H7 (cell line): ENCODE results near the gene ACTL7A. TPM values are rescaled to one million over a fixed set of nuclear protein-coding genes. Genes with fewer than 3 reads are reported as not detected.

Experiments
- DNase-seq: peaks from one replicate; pipeline ENCODE4 v3.0.0; 2012
- H3K27me3 ChIP-seq: 2 replicates; pipeline ENCODE4 v1.6.0; 2011; ENCODE audit warnings: mild to moderate bottlenecking, low read length; ENCODE audit not compliant: control insufficient read depth, insufficient read depth
- H3K36me3 ChIP-seq: replicated peaks from 2 replicates; pipeline ENCODE4 v1.5.1; 2011; ENCODE audit warnings: low read length; ENCODE audit not compliant: control insufficient read depth, insufficient read depth
- H3K4me3 ChIP-seq: 2 replicates; pipeline ENCODE4 v1.5.1; 2011; ENCODE audit warnings: low read depth, mild to moderate bottlenecking, control low read depth, low read length, moderate library complexity; ENCODE audit not compliant: insufficient read depth
- total RNA-seq: library from RNA; depleted of rRNA; stranded (reverse); fragments of >200 nt; shearing (Covaris generic); gene quantifications from 2 replicates; pipeline ENCODE4 v1.2.3, GENCODE V29; 2014; rRNA removed

ACTL7A gene, protein sequence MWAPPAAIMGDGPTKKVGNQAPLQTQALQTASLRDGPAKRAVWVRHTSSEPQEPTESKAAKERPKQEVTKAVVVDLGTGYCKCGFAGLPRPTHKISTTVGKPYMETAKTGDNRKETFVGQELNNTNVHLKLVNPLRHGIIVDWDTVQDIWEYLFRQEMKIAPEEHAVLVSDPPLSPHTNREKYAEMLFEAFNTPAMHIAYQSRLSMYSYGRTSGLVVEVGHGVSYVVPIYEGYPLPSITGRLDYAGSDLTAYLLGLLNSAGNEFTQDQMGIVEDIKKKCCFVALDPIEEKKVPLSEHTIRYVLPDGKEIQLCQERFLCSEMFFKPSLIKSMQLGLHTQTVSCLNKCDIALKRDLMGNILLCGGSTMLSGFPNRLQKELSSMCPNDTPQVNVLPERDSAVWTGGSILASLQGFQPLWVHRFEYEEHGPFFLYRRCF
- not detected in 2 replicates for total RNA-seq

DNA sequence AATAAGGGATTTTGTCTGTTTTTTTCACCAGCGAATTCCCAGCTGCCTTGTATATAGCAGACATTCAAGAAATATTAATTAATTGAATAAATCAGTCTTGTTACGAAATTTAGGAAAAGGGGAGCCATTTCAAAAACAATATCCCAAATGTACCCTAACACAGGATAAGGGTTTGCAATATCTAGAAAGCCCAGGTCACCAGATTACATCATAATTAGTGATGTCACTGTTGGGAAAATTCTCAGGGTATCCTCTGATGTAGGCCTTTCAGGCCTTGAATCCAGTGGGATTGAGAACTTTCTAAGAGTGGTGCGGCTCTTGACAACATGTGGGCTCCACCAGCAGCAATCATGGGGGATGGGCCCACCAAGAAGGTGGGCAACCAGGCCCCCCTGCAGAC is at the start of gene ACTL7A:
Gene ACTL7A, plus strand, starts transcription at position 270 of the 400 bp plus-strand sequence. Its CDS starts 57 bp downstream, at position 327.
- no peak for DNase-seq
- Histone ChIP-seq H3K27me3 (no peaks in the 10 kb centered on the region), H3K36me3 (no peaks in the 10 kb centered on the region)

DNA sequence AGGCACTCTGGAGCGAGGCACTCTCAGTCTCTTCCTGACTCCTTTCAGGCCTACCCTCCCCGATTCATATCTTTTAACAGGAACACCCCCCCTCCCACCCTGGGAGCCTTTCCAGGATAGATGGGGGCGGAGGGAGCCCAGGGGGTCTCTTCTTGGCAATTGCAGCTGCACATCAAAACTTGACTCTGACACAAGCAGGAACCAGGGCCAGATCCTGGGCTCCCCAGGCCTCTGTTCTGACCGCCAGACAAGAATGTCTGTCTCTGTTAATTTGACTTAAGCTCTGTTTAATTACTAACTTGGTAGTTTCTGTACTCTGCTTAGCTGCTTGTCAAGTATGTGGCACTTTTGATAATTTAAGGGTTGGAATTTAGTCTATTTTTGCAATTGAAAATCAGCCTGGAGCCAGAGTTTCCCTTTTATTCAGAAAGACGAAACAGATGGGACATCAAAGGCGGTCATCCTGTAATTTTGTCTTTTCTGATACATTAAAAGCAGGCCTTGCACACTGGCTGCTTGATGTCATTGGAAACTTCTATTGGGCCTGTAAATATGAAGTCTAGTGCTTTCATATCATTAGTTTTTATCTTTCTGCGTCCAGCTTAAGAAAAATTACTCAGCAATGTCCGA is 49.6 kb upstream of the ACTL7A start:
- no peaks in the 10 kb centered on the region for H3K36me3 ChIP-seq
- no peak overlapping the region for H3K4me3 ChIP-seq
- no peak for DNase-seq
- no peaks in the 10 kb centered on the region for H3K27me3 ChIP-seq

More for the DNA sequence above, at the start of gene ACTL7A:
- no peak within 1 kb of the TSS for H3K4me3 ChIP-seq

DNA sequence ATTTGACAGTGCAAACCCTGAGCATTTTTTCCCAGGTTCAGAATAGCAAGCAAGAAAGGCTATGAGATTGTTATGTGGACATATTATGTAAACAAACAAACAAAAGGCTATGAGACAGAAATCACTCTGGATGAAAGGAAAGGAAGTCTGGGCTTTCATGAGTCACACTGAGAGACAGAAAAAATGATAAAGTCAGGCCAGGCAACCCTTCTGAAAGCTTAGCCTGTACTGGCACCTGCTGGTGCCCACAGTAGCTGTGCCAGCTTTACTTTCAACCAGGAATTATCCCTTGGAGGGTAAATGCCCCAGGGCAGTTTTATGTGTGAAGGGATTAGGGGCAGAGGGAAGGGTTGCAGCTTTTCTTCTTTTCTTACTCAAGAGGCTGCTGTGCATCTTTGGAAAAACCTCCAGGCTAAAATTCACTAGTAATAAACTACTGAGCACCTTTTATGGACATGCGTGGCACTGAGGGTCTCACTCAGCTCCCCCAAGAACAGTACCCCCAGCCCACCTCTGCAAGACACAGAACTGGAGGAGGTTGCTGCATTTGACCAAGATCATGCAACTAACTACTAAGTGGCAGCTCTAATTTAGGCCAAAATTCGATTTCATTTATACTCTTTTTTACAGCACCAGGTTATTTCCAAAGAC is 48.0 kb upstream of the ACTL7A start:
- Histone ChIP-seq H3K4me3 (no peak overlapping the region), H3K36me3 (no peaks in the 10 kb centered on the region), H3K27me3 (no peaks in the 10 kb centered on the region)
- DNase-seq, result peak; percentile 9

DNA sequence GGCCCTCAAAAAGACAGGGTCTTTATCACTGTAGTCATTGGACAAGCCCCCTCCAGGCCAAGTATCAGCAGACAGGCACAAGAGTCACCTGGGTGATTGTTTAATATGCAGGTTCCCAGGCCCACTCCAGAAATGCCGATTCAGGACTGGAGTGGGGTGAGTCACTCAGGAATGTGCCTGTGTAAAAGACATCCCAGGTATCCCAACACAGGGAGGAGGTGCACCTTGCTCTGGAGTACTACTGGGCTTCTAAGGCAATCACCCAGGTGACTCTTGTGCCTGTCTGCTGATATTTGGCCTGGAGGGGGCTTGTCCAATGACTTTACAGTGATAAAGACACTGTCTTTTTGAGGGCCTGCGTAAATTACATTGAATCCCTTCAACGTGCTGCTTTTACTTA is 46.9 kb upstream of the ACTL7A start:
- DNase-seq, result peak; percentile 15
- Histone ChIP-seq H3K27me3 (no peaks in the 10 kb centered on the region), H3K4me3 (no peak overlapping the region), H3K36me3 (no peaks in the 10 kb centered on the region)

DNA sequence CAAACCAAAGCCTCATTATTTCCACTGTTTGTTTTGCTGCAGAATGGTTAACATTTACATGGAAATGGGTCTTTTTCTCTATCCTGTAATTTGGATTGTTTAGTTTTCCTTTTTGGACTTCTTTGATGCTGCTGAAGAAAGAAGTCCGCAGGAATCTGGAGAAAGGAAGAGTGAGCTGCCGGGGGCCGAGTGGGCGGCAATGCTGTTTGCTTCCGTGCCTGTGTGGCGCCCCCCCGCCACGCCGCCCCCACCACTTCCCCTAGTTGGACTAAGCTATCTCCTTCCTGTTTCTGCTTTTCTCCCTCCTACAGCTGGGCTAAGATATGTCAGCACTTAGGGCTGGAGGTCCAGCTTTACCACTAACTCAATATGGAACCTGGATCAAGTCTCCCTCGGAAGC is 46.0 kb upstream of the ACTL7A start:
- Histone ChIP-seq H3K4me3 (no peak overlapping the region), H3K27me3 (no peaks in the 10 kb centered on the region), H3K36me3 (no peaks in the 10 kb centered on the region)
- DNase-seq, result peak; percentile 22

DNA sequence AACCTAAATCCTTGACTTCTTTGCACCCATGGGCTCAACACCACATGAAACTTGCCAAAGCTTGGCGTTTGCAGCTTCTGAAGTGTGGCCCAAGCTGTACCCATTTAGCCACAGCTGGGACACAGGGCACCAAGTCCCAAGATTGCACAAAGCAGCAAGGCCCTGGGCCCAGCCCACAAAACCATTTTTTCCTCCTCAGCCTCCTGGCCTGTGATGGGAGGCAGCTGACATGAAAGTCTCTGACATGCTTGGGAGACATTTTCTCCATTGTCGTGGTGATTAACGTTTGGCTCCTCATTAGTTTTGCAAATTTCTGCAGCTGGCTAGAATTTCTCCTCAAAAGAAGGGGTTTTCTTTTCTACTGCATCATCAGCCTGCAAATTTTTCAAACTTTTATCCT is 38.2 kb upstream of the ACTL7A start:
- no peak overlapping the region for H3K4me3 ChIP-seq
- H3K36me3 ChIP-seq, result no peaks in the 10 kb centered on the region
- no peaks in the 10 kb centered on the region for H3K27me3 ChIP-seq
- DNase-seq, result no peak

DNA sequence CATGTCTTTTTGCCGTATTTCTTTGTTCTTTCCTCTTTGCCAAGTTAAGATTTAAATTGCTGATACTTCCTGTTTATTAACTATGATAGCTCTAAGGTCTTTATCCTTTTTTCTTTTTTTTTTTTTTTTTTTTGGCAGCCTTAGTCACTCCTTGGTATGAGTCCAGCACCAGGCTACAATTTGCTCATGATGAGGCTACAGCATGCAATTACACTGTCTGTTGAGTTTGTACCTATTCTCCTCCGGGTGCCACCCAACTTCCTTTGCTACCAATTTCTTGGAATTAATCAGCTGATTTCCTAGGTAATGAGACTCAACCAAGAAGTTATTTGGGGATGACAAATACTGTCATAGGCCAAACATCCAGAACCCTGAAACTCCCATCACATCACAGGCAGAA is 31.8 kb upstream of the ACTL7A start:
- no peaks in the 10 kb centered on the region for H3K27me3 ChIP-seq
- no peaks in the 10 kb centered on the region for H3K36me3 ChIP-seq
- no peak for DNase-seq
- H3K4me3 ChIP-seq, result no peak overlapping the region

DNA sequence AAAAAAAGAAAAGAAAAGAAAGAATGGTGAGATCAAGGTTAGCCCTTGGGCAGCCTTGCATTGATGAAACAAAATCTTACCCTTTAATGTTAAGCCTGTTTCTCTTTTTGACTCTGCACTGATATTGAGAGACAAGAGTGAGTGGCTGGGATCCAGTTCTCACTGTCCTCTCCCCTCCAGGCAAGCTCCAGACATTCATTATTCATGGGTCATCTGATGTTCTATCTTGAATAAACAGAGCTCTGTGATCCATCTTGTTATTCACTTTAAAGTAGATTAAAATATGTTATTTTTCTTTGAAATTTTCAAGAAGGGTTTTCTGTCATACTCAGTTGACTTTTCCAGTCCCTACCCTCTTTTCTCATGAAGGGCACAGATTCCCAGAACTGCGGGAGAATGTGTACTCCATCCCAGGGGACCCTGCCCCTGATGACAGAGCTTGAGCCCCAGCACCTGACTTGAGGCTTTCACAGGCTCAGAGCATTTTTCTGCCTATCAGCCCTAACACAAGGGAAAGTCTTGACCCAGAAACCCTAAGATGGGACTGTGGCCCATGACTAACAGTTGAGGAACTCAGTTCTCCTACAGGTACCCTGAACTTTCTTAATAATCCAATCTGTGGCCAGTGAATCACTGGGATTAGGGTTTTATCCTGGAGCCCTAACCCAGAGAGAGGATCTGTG is 30.4 kb upstream of the ACTL7A start:
- Histone ChIP-seq H3K4me3 (no peak overlapping the region), H3K36me3 (no peaks in the 10 kb centered on the region), H3K27me3 (no peaks in the 10 kb centered on the region)
- no peak for DNase-seq

DNA sequence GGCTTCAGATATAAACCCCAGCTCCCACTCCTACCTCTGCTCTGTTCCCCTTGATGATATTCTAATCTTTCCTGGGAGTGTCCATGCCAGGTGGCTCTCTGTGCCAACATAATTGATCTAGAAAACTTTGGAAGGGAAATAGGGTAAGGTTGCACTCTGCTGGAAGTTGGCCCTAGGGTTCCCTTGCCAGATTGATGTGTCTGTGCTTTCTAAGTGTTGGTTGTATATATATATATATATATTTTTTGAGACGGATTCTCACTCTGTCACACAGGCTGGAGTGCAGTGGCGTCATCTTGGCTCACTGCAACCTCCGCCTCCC is 29.9 kb upstream of the ACTL7A start:
- H3K4me3 ChIP-seq, result no peak overlapping the region
- no peaks in the 10 kb centered on the region for H3K36me3 ChIP-seq
- no peaks in the 10 kb centered on the region for H3K27me3 ChIP-seq
- no peak for DNase-seq

DNA sequence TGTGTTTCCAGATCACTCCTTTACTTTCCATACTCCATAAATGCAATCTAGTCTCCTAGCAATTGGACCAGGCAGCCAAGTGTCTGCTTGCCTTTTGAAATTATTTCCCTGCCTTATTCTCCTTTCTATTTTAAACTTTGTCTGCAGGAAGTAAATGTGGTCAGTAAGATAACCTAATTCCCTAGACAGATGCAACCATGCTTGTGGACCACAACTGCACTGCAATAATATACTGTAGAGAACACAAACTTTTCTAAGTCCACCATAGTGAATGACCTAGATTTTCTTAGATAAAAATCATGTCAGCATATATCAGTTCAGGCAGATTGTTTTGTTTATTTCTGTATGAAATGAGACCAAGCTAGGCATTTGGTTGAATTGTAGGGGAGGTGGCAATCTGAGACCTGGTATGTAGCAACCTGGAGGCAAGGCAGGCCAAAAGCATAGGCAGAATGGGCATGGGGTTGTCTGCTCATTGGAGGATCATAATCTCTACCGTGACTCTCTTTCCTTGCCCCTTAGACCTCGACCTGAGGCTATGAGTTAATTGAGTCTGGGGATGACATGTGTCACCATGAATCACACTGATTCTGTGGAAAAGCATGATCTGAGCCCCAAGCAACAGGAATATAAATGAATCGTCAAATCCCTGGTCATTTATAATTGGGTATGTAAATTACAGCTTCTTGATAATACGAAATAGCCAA is 27.0 kb upstream of the ACTL7A start:
- Histone ChIP-seq H3K27me3 (no peaks in the 10 kb centered on the region), H3K4me3 (no peak overlapping the region), H3K36me3 (no peaks in the 10 kb centered on the region)
- DNase-seq, result no peak

DNA sequence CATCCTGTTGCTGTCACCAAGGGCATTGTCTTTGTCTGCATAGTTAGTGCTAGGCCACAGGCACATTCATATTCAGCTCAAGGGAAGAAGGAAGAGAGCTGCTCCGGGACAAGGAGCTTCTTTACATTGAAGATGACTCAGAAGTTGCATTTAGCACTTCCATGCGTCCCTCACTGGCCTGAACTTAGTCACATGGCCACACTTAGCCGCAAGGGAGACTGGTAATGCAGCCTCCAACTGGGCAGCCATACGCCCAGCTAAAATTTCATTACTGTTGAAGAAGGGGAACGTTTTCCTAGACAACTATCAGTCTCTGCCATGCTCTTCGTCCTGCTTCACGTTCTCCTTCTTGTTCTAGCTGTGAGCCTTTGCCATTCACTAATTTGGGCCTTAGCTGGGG is 26.2 kb upstream of the ACTL7A start:
- no peak for DNase-seq
- no peak overlapping the region for H3K4me3 ChIP-seq
- no peaks in the 10 kb centered on the region for H3K27me3 ChIP-seq
- no peaks in the 10 kb centered on the region for H3K36me3 ChIP-seq

DNA sequence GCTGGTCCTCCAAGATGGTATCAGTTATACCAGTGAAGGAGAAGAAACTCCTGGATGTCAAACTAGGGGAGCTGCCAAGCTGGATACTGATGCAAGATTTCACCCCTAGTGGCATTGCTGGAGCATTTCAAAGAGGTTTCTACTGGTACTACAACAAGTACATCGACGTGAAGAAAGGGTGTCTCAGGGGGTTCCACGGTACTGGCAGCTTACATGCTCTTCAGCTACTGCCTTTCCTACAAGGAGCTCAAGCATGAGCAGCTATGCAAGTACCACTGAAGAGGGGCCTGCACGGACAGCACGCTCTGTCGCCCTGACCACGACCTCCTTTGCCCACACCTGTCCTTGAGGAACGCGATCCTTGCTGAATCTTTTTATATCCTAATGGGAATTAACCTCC is 25.7 kb upstream of the ACTL7A start:
- no peaks in the 10 kb centered on the region for H3K36me3 ChIP-seq
- no peaks in the 10 kb centered on the region for H3K27me3 ChIP-seq
- DNase-seq, result no peak
- no peak overlapping the region for H3K4me3 ChIP-seq

DNA sequence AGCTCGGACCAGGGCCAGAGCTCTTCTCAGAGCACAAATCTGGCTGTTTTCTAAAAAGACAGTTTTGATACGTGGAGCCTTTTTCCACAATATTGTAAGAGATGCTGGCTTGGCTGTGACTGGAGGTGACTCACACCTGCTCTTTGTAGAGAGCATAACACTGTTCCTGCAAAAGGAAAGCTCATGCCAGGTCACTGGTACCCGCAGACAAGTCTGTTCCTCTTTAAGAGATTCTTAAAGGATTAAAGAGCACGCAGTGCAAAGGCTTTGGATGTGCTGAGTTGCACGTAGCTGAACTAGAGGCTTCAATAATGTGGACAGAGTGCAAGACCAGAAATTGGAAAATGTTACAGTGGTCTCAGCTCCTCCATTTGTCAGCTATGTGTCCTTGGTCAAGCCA is 25.3 kb upstream of the ACTL7A start:
- DNase-seq, result no peak
- Histone ChIP-seq H3K36me3 (no peaks in the 10 kb centered on the region), H3K27me3 (no peaks in the 10 kb centered on the region), H3K4me3 (no peak overlapping the region)

DNA sequence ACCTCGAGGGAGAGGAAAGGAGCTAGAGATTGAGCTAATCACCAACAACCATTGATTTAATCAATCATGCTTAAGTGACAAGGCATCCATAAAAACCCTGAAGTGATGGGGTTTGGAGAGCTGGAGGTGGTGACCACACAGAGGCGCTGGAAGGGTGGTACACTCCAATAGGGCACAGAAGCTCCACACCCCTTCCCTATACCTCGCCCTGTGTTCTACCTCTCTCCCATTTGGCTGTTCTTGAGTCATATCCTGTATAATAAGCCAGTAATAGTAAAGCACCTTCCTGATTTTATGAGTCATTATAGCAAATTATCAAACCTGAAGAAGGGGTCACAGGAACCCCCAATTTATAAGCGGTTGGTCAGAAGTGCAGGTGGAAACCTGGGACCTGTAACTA is 24.5 kb upstream of the ACTL7A start:
- no peaks in the 10 kb centered on the region for H3K36me3 ChIP-seq
- DNase-seq, result no peak
- no peak overlapping the region for H3K4me3 ChIP-seq
- no peaks in the 10 kb centered on the region for H3K27me3 ChIP-seq
